Activated naive CD8-positive, alpha-beta T cell treated with anti-CD3 and anti-CD28 coated beads, Interleukin-2, amount 50 U/mL, for 16 hours (primary cell): ENCODE data around the gene IBA57.
"Not testable (repeated sequence)": the region's sequence is repeated elsewhere in the genome, so short reads cannot be mapped to it uniquely, and the experiment has no call there.

ENCODE experiments used
- DNase-seq: peaks from one replicate; pipeline ENCODE4 v3.0.0-alpha.2; 2020; ENCODE audit warnings: low read depth, low spot score

IBA57 gene

GRCh38 chr1:228172591-228173527, 7.3 kb downstream of the IBA57 start:
- no peak for DNase-seq

- not testable (repeated sequence) for DNase-seq
These were observed 8.2 kb downstream of the IBA57 start for GRCh38 chr1:228173528-228174481.

GRCh38 chr1:228174482-228175315, 9.1 kb downstream of the IBA57 start:
- no peak for DNase-seq

GRCh38 chr1:228175316-228176023, 9.9 kb downstream of the IBA57 start:
- DNase-seq: no peak

GRCh38 chr1:228176024-228176395, 10.4 kb downstream of the IBA57 start:
- DNase-seq: no peak

DNA sequence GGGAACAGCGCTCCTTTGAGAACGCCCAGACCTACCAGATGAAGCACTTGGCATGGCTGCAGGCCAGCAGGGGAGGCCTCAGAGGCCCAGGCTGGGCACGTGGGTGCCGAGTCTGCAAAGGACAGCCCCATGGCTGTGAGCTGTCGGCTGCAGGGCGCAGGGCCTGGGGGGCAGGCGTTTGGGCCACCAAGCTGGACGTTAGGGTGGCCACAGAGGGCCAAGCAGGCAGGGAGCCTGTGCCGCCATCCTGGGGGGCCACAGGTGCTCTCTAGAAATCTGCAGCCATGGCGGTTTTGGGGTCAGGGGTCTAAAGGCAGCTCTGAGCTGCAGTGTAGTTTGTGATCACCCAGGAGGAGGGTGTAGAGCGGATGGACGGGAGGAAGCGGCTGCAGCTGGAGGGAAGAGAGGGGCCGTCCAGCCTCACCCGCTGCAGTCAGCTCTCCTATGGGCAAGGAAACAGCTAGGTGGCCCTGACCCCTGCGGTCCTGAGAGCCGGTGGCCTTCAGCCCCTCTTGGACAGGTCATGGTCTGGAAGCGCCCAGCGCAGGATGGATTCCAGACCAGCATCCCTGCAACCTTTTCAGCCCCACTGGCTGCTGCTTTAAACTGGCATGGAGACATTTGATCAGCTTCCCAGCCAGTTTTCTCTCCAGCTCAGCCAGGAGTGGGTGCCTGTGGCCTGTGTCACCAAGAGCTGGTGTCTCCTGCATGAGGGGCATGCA, 11.0 kb downstream of the IBA57 start:
- no peak for DNase-seq

- DNase-seq: no peak
These were observed 11.5 kb downstream of the IBA57 start for GRCh38 chr1:228177183-228177475.

GRCh38 chr1:228177721-228178710, 12.4 kb downstream of the IBA57 start:
- DNase-seq: no peak

DNA sequence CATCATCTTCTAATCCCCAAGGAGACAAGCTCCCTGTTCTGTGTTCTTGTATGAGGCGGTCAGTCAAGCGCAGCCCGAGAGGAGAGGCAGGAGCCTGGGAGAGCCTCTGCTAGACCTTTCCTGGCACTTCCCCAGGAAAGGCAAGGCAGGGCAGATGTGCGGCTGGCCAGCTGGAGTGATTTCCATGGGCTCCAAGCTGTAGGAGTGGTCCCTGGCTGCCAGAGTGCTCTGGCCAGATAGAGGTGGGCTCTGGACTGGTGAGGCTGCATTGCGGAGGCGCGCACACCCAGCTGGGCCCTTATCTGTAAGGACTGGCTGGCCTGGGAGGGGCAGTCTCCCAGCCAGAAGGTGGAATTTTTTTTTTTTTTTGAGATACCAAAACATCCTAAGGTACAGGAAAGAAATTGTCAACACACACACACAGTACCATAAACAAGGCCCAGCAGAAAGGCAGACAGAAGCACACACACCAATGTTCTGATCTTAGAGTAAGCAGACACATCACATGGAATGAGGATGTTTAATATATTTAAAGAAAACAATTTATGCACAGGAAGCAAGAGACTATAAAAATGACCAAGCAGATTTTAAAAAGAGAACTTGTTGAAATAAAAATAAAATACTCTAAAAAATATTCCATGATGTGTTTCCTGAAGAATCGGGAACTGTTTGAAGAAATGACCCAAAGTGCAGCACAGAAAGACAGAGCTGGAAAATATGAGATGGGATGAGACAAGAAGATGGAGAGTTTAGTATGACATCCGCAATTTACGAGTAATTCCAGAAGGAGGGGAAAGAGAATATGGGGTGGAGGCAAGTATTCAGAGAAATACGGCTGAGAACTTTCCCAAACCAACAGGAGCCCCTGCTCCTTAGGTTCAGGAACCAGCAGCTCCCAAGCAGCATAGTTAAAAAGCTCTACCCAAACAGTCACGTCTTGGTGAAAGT, 13.4 kb downstream of the IBA57 start:
- DNase-seq: no peak

DNA sequence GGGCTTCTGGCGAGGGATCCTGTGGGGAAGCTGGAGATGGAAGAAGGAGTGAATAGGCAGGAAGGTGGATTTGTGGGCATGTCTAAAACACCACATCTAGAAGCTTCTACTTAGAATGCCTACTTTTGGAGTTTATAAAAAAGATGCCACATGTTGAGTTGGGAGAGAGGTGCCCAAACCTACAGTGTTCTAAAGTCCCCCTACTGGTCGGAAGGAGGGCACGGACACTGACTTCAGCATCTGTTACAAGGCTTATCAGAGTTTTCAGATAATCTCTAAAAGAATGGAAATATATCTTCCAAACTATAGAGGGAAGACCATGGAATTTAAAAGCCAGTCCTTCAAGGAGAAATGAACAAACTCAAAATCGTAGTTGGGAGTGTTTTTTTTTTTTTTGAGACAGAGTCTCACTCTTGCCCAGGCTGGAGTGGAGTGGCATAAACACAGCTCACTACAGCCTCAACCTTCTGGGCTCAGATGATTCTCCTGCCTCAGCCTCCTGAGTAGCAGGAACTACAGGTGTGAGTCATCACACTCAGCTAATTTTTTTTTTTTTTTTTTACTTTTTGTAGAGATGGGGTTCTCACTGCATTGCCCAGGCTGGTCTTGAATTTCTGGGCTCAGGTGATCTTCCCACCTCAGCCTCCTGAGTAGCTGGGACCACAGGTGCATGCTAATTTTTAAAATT, 14.8 kb downstream of the IBA57 start:
- no peak for DNase-seq

DNA sequence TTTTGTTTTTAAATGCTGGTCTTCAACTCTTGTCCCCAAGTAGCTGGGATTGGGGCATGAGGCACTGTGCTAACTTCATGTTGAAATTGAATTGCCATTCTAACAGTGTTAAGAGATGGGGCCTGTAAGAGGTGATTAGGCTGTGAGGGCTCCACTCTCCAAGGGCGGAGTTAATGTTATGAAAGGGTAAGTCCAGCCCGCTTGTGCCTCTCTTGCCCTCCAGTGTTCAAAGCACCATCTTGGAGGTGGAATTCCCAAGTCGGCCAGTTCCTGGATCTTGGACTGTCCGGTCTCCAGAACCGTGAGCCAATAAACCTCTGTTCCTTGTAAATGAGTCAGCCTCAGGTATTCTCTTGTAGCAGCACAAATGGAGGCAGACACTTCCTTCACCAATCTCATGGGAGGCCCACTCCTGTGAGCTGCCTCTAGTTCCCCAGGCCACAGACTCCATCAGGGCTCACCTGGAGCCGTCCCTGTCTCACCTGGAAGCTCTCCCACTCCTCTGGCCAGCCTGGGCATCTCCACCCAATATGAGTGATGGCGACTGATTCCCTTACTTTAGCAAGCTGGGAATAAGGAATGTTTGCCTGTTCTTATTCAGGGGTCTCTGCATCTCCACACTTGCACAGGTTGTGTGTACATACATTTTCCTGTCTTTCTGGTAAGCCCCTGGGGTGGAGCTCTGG, 15.5 kb downstream of the IBA57 start:
- no peak for DNase-seq

- no peak for DNase-seq
These were observed 16.0 kb downstream of the IBA57 start for GRCh38 chr1:228181645-228182034.

- no peak for DNase-seq
These were observed 16.9 kb downstream of the IBA57 start for GRCh38 chr1:228182296-228183030.

DNA sequence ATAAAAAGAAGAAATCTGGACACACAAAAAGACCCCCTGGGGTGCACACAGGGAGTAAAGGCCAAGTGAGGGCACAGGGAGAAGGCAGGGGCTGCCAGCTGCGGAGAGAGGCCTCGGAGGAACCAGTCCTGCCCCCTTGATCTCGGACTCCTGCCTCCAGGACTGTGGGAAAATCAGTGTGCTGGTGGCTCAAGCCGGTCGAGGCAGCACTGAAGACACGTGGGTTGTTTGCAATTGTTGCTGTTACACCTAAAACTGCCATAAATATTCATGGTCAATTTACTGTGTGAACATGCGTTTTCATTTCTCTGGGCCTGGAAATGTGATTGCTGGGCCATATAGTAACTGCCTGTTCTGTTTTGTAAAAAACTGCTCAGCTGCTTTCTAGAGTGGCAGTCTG, 18.5 kb downstream of the IBA57 start:
- DNase-seq: no peak

GRCh38 chr1:228185641-228185965, 20.0 kb downstream of the IBA57 start:
- DNase-seq: no peak

DNA sequence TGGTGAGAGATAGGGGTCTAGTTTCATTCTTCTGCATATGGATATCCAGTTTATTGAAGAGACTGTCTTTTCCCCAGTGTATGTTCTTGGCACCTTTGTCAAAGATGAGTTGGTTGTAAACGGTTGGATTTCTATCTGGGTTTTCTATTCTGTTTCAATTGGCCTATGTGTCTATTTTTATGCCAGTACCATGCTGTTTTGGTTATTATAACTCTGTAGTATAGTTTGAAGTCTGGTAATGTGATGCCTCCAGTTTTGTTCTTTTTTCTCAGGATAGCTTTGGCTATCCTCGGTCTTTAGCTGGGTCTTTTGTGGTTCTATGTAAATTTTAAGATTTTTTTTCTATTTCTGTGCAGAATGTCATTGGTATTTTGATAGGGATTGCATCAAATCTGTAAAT, 22.6 kb downstream of the IBA57 start:
- DNase-seq: not testable (repeated sequence)
